Thymus (tissue), 11 donors: ENCODE data around the gene DYRK1A. TPM values are rescaled to one million over a fixed set of nuclear protein-coding genes. Genes with fewer than 3 reads are reported as not detected.

Experiments used
- DNase-seq, 9 donors: peaks; one replicate each; pipeline ENCODE4 v3.0.0-alpha.2; 2013; ENCODE audit warnings: low spot score in 9 of 9, low read depth in 6 of 9, missing footprints in 1 of 9
- H3K27ac ChIP-seq, 2 donors: one replicate each; pipeline ENCODE4 v1.5.1; 2013; ENCODE audit warnings: control low read depth in 1 of 2, low read depth in 1 of 2, low read length in 1 of 2, mild to moderate bottlenecking in 1 of 2, moderate library complexity in 1 of 2
- H3K27me3 ChIP-seq, 2 donors: one replicate each; pipeline ENCODE4 v1.5.1; 2013; ENCODE audit warnings: low read length in 1 of 2; ENCODE audit not compliant: control insufficient read depth in 2 of 2, insufficient read depth in 1 of 2
- H3K36me3 ChIP-seq, 2 donors: one replicate each; pipeline ENCODE4 v1.5.1; 2013; ENCODE audit warnings: low read length in 1 of 2, mild to moderate bottlenecking in 1 of 2, moderate library complexity in 1 of 2; ENCODE audit not compliant: control insufficient read depth in 2 of 2, insufficient read depth in 2 of 2
- H3K4me1 ChIP-seq, 2 donors: one replicate each; pipeline ENCODE4 v1.5.1; 2013; ENCODE audit warnings: low read length in 2 of 2; ENCODE audit not compliant: control insufficient read depth in 2 of 2, insufficient read depth in 2 of 2
- H3K4me3 ChIP-seq, 2 donors: one replicate each; pipeline ENCODE4 v1.5.1; 2013; ENCODE audit warnings: low read length in 2 of 2, control low read depth in 1 of 2, mild to moderate bottlenecking in 1 of 2
- H3K9me3 ChIP-seq, 2 donors: one replicate each; pipeline ENCODE4 v1.5.1; 2013; ENCODE audit warnings: low read length in 1 of 2, mild to moderate bottlenecking in 1 of 2; ENCODE audit not compliant: control insufficient read depth in 2 of 2, insufficient read depth in 1 of 2
- WGBS: extraction: QIAGEN DNeasy Blood & Tissue Kit; methylation state at CpG from one replicate; pipeline ENCODE4 v1.1.7; 2013; 5-methylcytosine and 5-hydroxymethylcytosine counted together
- polyA plus RNA-seq: library from polyadenylated mRNA; stranded (reverse); fragments of 200-250 nt; gene quantifications from one replicate; pipeline ENCODE4 v1.2.3, GENCODE V29; 2013
- total RNA-seq: library from RNA; stranded (reverse); fragments of 120-200 nt; gene quantifications from one replicate; pipeline ENCODE4 v1.2.4, GENCODE V29; 2013
- donor health status: healthy.

DYRK1A gene
- total and polyA plus RNA-seq, 2 donors = 53.3 to 64.7 TPM

DNA sequence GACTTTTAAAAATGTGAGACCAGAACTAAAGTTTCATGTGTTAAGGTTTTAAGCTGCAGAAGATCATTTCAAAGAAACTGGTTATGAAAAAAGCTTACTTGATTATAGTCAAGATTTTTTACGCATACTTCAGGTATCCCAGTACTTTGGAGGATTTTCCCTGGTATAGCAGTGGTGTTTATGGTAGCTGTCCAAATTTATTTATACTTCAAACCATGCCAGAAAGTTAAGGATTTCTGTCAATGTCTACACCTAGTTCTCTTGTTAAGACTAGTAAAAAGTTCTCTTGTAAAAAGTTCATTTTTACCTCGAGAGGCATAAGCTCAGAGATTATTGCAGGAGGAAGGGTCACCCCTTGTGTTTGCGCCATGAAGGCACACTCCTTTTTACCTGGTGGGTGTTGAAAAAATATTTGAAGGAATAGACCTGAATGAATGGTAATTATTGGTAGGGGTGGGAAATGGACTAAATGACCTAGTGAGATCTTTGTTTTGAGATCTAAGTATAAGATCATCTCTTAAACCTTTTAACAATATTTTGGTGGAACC, 2.8 kb downstream of the DYRK1A start:
- Histone ChIP-seq H3K4me3 (peak overlapping the region; percentile 39 to 54), H3K4me1 (peaks cover 17 to 26% of the 10 kb centered on the region in 2 donors), H3K27ac (no peak overlapping the region), H3K36me3 (no peaks in the 10 kb centered on the region), H3K9me3 (no peaks in the 10 kb centered on the region), H3K27me3 (no peaks in the 10 kb centered on the region)
- WGBS = 32% methylated on average over 3 of the region's 3 CpGs
- DNase-seq = peak in 2 of 9 donors; percentile 20 to 40

- H3K27ac ChIP-seq = peak overlapping the region; percentile 47 to 79
- DNase-seq = peak in 2 of 9 donors; percentile 25 to 58
- 12% methylated on average over 8 of the region's 8 CpGs for whole genome bisulfite sequencing
- H3K4me1 ChIP-seq = peaks cover 16 to 22% of the 10 kb centered on the region in 2 donors
- H3K4me3 ChIP-seq = peak overlapping the region; percentile 2 to 45
- H3K27me3 ChIP-seq = no peaks in the 10 kb centered on the region
- H3K9me3 ChIP-seq = no peaks in the 10 kb centered on the region
- H3K36me3 ChIP-seq = no peaks in the 10 kb centered on the region
Measured at GRCh38 chr21:37370152-37371040, 3.8 kb downstream of the DYRK1A start.

GRCh38 chr21:37371041-37371397, 4.4 kb downstream of the DYRK1A start:
- DNase-seq = no peak
- H3K27ac ChIP-seq = peak overlapping the region in 1 of 2 donors; percentile 79
- no peak overlapping the region for H3K4me3 ChIP-seq
- no peaks in the 10 kb centered on the region for H3K27me3 ChIP-seq
- H3K9me3 ChIP-seq = no peaks in the 10 kb centered on the region
- 62% methylated on average over 2 of the region's 2 CpGs for WGBS
- peaks cover 22 to 27% of the 10 kb centered on the region in 2 donors for H3K4me1 ChIP-seq
- H3K36me3 ChIP-seq = no peaks in the 10 kb centered on the region

GRCh38 chr21:37372127-37372731, 5.7 kb downstream of the DYRK1A start:
- WGBS = 96% methylated on average over 3 of the region's 3 CpGs
- Histone ChIP-seq H3K27me3 (no peaks in the 10 kb centered on the region), H3K27ac (peak overlapping the region in 1 of 2 donors; percentile 1), H3K36me3 (no peaks in the 10 kb centered on the region), H3K4me3 (no peak overlapping the region), H3K4me1 (peaks cover 28 to 32% of the 10 kb centered on the region in 2 donors), H3K9me3 (no peaks in the 10 kb centered on the region)
- DNase-seq = peak in 1 of 9 donors; percentile 22

DNA sequence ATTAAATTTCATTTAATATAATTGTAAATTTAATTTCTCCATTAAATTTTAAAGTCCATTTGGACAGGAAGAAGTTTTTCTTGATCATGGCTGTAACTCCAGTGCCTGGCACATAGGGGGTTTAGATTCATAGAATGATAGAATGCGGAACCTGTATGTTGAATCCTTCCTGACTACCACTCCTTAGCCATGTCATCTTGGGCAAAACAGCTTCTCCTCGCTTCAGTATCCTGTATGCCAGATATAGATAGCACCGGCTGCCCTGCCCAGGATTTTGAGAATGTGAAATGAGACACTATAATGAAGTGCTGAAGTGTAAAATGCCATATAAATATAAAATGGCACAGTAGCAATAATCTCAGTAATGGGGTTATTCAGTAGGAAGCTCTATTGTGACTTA, 6.4 kb downstream of the DYRK1A start:
- WGBS = 98% methylated on average over 3 of the region's 3 CpGs
- H3K27ac ChIP-seq = no peak overlapping the region
- H3K27me3 ChIP-seq = no peaks in the 10 kb centered on the region
- H3K4me3 ChIP-seq = no peak overlapping the region
- no peaks in the 10 kb centered on the region for H3K36me3 ChIP-seq
- peaks cover 34 to 36% of the 10 kb centered on the region in 2 donors for H3K4me1 ChIP-seq
- no peaks in the 10 kb centered on the region for H3K9me3 ChIP-seq
- DNase-seq = no peak

DNA sequence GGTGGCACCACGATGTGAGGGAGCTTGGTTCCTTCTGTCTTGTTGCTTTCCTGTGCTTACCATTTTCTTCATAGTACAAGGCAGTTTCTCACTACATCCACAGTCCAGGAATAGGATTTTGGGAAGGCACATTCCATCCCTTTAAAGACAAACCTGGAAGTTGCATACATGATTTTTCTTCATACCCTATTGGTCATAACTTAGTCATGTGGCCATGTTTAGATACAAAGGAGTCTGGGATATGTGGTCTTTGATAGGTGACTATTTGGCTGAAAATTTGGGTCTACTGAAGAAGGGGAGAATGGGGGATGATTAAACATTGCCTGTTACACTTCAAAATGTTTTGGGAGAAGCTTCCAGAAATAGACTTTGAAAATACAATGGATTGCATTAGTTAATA, 7.0 kb downstream of the DYRK1A start:
- no peak for DNase-seq
- H3K4me1 ChIP-seq = peaks cover 35 to 37% of the 10 kb centered on the region in 2 donors
- no peaks in the 10 kb centered on the region for H3K27me3 ChIP-seq
- 52% methylated on average over 1 of the region's 1 CpG for WGBS
- peak overlapping the region in 1 of 2 donors; percentile 24 for H3K27ac ChIP-seq
- H3K36me3 ChIP-seq = no peaks in the 10 kb centered on the region
- H3K4me3 ChIP-seq = no peak overlapping the region
- H3K9me3 ChIP-seq = no peaks in the 10 kb centered on the region

DNA sequence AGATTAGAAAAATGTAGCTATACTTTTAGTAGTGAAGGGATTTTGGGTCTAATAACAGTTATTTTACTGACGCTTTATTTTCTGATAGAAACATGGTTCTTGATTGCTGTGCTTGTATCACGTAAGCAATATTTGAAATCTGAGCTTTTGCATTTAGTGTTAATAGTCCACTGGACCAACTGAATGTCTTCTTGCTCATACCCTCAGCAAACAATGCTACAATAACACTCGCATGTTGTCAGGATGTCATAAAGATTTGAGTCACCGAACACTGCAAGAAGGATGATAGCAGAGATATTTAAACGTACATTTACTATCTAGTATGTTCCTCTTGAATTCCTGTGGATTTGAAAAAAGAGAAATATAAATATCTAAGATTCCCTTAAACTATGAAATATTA, 7.5 kb downstream of the DYRK1A start:
- H3K36me3 ChIP-seq = no peaks in the 10 kb centered on the region
- no peak for DNase-seq
- H3K27me3 ChIP-seq = no peaks in the 10 kb centered on the region
- H3K4me3 ChIP-seq = no peak overlapping the region
- WGBS = 92% methylated on average over 5 of the region's 5 CpGs
- no peaks in the 10 kb centered on the region for H3K9me3 ChIP-seq
- no peak overlapping the region for H3K27ac ChIP-seq
- H3K4me1 ChIP-seq = peaks cover 40 to 41% of the 10 kb centered on the region in 2 donors

DNA sequence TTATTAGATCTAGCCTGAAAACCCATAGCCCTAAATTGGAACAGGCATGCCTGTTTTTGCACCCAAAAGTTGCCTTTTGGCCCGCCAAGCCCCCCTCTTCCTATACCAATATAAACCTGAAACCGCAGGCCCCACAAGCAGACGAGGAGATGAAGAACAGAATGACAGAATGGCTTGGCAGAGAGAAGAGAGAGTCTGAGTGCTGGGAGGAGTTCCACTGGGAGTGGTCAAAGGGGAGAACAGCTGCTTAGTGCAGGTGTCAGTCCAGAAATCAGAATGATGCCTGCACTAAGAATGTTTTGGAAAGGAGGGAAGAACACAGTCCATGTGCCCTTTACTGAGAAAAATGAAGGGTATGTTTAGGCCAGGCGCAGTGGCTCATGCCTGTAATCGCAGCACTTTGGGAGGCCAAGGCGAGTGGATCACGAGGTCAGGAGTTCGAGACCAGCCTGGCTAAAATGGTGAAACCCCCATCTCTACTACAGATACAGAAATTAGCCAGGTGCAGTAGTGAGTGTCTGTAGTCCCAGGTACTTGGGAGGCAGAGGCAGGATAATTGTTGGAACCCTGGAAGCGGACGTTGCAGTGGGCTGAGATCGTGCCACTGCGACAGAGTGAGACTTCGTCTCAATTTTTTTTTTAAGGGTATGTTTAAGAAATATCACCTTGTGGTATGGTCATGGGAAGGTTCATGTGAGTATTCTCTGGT, 9.4 kb downstream of the DYRK1A start:
- Histone ChIP-seq H3K36me3 (no peaks in the 10 kb centered on the region), H3K9me3 (no peaks in the 10 kb centered on the region), H3K4me3 (no peak overlapping the region), H3K4me1 (peaks cover 46 to 47% of the 10 kb centered on the region in 2 donors), H3K27ac (peak overlapping the region in 1 of 2 donors; percentile 36), H3K27me3 (no peaks in the 10 kb centered on the region)
- peak in 1 of 9 donors; percentile 39 for DNase-seq
- 73% methylated on average over 13 of the region's 13 CpGs for WGBS
